ENCODE measurements around the gene RHBDD2.

DNA sequence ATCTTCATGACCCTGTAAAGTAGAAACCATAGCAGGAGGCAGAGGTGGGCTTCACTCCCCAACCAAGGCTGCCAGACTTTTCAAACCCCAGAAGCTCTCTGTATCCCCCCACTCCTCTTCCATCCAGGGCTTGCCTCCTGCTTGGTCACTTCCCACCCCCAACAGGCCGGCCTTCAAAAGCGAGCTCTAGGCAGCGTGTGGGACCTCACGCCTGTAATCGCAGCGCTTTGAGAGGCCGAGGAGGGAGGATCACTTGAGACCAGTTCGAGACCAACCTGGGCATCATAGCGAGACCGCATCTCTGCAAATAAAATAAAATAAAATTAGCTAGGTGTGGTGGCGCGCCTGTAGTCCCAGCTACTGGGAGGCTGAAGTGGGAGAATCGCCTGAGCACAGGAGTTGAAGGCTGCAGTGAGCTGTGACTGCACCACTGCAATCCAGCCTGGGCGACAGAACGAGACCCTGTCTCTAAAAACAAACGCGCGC lies 35.4 kb downstream of the RHBDD2 start:
- TF ChIP-seq POLR2A (IDR thresholded peaks at IDR 0.05) = no peak
- TF ChIP-seq, protein P1, sequence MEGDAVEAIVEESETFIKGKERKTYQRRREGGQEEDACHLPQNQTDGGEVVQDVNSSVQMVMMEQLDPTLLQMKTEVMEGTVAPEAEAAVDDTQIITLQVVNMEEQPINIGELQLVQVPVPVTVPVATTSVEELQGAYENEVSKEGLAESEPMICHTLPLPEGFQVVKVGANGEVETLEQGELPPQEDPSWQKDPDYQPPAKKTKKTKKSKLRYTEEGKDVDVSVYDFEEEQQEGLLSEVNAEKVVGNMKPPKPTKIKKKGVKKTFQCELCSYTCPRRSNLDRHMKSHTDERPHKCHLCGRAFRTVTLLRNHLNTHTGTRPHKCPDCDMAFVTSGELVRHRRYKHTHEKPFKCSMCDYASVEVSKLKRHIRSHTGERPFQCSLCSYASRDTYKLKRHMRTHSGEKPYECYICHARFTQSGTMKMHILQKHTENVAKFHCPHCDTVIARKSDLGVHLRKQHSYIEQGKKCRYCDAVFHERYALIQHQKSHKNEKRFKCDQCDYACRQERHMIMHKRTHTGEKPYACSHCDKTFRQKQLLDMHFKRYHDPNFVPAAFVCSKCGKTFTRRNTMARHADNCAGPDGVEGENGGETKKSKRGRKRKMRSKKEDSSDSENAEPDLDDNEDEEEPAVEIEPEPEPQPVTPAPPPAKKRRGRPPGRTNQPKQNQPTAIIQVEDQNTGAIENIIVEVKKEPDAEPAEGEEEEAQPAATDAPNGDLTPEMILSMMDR (IDR thresholded peaks at IDR 0.05) = no peak

All from vagina (tissue), 2 donors.